Inflammatory macrophage (primary cell): ENCODE results near the gene CNGB1.
"Not testable (repeated sequence)": the region's sequence is repeated elsewhere in the genome, so short reads cannot be mapped to it uniquely, and the experiment has no call there.

Experiments
- DNase-seq, 2 donors: peaks; one replicate each; pipeline ENCODE4 v3.0.0-alpha.2; 2020 to 2022

The CNGB1 gene

DNA sequence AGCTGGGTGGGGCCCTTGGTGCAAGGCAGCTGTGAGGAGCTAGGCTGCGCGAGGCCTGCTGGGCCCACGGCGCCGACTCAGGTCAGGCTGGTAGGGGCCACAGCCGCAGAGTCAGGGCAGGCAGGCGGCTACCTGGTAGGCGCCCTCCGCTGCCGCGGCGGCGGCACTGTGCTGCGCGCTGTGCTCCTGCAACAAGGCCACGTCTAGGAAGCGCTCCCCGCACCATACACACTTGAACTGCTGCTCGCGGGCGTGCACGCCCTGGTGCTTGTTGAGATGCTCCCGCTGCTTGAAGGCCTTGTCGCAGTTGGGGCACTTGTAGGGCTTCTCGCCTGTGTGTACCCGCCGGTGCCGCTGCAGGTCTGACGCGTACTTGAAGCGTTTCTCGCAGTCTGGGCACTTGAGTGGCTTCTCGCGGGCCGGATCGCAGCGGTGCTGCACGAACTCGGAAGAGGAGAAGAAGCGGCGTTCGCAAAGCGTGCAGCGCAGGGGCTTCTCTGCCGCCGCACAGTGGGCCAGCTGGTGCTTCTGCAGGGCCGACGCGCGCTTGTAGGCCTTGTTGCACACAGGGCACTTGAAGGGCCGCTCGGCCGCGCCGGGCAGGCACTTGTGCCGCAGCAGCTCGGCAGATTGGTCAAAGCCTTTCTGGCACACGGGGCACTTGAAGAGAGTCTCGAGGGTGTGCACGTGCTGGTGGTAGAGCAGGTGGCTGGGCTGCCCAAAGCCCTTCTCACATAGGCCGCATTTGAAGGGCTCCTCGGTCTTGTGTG, 25.7 kb upstream of the CNGB1 start:
- no peak for DNase-seq

DNA sequence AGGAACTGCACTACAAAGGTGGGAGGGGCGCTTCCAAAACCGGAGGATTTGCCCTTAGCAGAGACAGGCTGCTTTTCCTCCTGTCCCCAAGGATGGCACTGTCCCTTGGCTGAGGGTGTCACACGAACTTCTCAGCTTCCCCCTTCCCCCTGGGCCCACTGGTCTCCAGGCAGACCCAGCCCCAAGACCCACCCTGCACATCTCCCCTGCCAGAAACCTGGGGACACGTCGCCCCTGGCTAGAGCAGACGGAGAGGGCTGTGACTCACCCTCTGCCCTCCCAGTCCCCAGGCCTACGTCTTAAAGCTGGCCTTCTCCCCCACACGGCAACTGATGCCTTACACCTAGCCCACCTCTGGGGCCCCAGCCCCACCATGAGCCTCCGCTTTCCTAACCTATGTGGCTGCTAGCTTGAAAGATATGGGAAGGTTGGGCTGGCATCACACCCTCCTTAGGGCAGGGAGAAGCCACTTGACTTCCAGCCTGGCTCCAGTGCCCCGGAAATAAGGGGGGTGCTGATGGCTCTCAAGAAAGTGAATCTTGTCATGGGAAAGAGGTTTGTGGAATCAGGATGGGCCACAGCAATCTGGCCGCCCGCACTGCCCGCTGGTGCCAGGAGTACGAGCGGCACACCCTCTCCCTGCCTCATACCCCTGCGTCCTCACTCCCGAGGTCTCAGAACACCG, 24.9 kb upstream of the CNGB1 start:
- DNase-seq = no peak

DNA sequence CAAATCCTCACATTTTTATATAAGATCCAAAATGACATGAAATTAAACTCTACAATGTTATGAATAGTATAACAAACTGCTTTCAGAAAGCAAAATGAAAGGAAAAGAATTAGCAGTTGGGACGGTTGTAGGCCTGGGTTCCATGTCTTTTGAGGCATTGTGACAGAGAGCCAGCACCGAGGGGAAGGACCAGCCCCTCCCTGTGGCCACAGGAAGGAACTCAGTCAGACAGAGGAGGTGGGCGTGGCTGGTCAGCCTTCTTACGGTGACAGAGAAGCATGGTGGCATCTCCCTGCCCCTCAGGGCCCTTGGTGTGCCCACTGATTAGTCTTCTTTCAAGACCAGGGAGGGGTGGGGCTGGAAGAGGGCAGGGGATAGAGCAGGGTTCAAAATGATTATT, 23.9 kb upstream of the CNGB1 start:
- peak; percentile 76 to 82 for DNase-seq

DNA sequence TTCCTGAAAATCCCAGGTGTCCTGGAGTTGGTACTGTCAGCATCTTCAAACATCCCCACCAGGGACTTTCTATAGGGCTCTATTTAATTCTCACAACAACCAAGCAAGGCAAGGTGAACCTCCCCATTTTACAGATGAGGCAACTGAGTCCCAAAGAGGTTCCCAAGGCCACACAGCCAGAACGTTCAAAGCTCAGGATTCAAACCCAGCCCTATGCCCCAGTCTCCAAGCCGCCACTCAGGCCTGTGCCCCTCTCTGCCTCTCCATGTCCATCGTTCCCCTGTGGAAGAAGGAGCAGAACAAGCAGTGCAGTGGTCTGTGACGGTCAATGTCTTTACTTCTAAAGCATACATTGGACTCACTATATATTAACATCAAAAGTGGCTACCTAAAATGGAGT, 23.4 kb upstream of the CNGB1 start:
- no peak for DNase-seq

DNA sequence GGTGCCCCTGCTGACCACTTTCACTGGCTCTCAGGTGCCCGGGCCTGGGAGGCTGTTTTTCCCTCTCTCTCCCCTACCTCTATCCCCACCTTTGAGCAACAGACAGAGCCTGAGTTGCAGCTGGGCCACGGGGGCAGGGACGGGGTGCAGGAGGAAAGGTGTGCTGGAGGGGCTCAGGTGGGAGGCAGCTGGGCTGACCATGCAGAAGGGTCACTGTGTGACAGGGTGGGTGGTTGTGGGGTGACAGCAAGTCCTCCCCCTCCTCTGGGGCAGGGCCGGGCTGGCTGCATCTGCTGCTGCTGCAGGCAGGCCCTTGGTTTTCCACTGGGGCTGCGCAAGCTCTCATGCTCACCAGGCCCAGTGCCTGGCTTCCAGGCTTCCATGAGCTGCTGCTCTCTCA, 23.0 kb upstream of the CNGB1 start:
- no peak for DNase-seq

DNA sequence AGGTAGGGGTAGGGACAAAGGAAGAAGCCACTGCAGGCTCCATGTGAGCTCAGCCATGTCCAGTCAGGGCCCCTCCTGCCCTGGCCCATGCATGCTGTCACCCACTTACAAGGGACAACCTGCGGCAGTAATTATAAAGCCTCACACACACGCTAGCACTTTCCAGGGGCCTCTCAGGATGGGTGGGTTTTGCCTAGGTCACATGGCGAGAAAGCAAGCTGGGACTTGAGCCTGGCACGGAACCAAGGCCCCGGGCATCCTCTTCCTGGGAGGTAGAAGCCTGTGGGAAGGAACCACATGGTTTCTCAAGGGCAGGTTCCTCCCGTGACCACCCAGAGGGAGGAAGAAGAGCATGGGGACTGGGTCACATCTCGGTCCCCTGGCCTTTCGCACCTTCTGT, 22.5 kb upstream of the CNGB1 start:
- DNase-seq = no peak

DNA sequence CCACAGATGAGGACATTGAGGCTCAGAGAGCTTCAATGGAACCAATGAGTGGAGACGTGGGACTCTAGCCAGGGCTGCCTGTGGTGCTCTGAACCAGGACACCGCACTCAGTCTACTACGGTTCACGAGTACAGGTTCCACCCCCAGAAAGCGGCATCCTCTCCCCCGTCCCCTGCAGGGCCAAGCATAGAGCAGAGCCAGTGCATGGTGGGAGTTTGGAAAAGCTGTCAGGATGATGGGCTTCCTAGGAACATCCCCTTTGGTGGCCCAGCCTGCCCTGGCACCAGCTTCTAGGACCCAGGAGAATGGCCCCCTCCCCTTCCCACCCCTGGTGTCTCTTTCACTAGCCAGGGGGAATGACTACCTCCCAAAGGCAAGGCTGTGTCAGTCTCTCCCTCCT, 21.2 kb upstream of the CNGB1 start:
- no peak for DNase-seq

DNA sequence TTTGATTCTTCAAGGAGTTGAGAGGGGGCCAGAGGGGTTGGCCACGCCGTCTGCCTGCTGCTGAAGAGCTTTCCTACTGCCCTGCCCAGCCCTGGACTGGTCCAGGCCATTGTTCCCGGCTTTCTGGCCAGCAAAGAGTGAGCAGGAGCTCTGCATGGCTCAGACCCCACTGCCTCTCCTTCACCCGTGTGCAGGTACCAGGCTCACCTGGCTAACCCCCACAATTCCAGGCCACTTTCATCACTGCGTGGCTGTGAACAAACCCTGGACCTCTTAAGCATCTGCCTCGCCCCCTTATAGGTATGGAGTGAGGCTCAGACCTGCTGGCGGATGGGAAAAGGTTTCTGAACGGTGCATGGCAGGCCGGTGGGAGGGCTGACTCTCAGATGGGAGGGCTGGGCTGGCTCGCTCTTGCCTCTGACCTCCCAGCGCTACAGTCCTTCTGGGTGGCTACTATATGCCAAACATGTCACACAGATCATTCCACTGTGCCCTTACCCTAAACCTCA, 20.7 kb upstream of the CNGB1 start:
- DNase-seq = no peak

DNA sequence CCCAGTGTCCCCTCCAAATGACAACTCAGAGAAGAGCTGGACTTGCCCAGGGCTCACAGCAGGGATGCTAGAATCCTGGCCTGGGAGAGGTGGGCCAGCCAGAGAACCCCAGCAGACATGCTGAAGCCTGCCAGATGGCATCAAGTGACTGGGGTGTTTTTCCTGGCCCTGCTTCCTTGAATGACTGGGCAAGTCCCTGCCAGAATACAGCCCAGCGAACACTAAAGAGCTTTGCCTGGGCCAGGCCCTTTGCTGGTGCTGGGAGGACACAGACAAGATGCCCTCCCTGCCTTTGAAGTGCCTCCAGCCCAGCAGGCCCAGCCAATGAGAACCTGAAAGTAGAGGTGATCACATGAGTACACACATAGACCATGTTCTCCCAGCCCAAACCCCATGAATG, 18.0 kb upstream of the CNGB1 start:
- no peak for DNase-seq

DNA sequence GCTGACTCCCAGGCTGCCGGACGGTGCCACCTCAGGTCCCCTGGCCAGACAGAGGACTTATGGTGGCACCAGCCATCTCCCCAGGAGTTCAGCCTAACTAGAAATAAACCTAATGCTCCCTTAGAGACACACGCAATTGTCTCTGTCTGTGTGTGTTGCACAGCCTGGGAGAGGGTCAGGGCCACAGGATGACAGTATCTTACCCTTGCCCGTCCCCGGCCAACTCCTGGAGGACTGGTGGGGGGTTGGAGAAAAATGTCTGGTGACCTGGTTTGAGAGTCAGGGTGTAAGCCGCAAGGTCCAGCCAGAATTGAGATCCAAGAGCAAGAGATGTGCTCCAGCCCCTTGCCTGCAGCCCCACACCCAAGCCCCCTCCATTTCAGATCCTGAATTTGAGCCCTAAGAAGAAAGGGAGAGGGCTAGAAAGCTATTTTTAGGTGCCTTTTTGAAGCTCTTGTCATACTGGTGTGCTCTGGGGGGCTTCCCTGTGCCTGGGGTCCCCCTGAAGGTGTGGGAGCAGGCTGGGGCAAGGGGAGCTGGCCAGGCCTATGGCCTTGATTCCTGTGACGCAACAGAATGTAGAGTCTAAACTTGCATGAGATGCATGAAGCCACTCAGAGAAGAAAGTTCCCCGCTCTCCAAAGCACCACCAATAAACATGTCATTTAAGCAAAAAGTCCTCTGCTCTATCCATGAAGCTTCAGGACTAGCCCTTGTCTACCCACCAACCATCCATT, 16.7 kb upstream of the CNGB1 start:
- DNase-seq = no peak

DNA sequence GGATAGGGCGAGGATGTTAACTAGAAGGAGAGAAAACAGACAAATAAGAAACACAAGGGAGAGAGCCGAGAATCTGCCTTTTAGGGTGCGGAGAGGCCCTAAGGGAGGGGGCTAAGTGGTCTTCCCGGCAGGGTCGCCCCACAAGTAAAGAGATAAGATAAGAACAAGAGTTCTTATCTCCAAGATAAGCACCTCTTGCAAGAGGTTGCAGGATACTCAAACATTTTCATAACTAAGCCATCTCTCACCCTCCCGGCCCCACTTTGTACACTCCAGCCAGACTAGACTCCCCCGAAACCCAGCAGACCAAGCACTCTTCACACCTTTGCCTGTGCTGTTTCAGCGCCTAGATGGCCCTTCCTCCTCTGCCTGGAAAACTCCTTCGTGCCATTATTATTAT, 15.3 kb upstream of the CNGB1 start:
- DNase-seq = no peak

DNA sequence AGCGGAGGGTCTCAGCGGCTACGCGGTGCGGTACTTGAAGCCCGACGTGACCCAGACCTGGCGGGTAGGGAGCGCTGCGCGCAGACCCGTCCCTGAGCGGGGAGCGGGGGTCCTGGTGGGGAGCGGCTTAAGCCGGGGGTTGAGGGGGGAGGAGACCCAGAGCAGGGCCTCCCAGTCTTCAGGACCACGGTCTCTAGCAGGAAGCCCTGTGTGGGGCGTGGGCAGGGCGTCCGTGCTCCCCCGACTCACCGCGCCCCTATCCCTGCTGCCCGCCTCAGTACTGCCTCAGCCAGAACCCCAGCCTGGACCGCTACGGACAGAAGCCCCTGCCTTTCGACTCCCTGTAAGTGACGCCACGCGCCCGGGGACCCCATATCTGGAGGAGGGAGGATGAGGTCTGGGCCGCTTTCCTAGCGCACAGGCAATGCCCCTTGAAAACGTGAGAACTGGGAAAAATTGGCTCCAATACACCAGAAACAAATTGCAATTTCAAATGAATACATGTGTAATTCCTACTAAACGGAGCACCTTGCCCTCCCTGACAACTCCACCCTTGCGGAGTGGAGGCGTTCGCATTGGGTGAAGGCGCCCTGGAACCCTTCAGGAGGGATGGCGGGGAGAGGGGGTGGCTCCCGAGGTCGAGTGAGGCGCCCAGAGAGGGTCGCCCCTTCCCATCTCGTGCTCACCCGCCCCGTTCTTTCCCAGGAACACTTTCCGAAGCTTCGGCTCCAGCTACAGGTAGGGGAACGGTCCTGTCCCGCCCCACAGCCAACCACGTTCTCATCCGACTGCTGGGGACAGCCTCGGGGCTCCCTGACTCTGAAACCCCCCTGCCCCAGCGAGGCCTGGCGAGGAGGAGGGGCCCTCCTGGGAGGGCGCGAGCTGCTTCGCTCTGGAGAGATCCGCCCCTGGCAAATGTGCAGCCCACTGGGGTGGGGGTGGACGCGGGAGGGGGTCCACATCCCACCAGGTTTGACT, 14.6 kb upstream of the CNGB1 start:
- DNase-seq = no peak

DNA sequence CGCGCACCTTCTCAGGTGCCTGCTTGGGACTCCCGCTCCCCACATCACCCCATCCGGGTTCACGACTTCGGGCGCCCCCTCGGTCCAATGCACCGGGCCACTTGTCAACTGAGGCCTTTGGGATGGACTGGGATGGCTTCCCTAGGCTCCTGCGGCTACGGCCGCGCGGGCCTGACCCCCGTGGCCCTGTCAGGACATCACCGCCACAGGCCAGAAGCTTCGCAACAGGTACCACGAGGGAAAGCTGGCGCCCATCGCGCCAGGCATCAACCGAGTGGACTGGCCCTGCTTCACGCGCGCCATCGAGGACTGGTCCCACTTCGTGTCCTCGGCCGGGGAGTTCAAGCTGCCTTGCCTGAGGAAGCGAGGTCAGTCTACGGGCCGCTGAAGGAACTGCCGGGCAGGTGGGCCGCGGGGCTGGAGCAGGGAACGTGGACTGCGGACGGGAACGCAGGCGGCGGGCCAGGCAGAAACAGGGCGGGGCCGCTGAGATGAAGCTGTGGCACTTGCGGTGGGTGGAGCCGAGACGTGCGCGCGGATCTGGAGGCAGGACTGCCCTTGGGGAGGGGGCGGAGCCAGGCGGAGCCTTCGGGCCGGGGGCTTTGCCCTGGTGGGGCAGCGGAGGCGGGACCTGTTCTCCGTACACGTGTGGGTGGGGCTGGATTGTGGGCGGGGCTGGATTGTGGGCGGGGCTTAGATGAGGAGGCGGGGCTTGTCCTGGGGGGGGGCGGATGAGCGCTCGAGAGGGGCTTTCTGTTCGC, 13.7 kb upstream of the CNGB1 start:
- peak; percentile 44 to 58 for DNase-seq

DNA sequence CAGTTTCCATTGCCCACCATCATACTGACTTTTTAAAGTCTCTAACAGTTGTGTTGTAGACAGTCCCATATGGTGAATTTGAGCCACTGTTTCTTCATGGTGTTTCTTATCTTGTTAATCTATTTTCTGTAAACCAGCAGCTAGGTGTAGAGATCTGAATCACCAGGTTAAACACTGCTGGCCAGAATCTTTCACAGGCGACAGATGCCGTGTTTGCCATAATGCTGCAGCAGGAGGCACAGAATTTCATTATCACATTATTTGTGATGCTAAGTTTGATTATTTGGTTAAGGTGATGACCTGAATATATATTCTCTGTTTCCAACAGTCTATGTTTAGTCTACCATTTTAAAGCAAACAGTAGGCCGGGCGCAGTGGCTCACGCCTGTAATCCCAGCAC, 11.5 kb upstream of the CNGB1 start:
- DNase-seq = no peak

DNA sequence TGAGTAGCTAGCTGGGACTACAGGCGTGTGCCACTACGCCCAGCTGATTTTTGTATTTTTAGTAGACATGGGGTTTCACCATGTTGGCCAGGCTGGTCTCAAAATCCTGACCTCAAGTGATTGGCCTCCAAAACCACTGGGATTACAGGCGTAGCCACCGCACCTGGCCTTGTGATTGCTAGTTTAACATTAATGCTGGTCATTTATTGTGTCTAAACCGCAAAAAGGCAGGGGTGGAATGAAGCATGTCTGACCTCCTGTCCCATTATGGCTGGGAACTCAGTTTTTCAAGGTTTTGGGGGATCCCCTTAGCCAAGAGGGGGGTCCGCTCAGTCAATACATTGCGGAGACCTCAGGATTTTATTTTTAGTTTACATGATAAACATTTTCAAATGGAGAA, 10.7 kb upstream of the CNGB1 start:
- no peak for DNase-seq

DNA sequence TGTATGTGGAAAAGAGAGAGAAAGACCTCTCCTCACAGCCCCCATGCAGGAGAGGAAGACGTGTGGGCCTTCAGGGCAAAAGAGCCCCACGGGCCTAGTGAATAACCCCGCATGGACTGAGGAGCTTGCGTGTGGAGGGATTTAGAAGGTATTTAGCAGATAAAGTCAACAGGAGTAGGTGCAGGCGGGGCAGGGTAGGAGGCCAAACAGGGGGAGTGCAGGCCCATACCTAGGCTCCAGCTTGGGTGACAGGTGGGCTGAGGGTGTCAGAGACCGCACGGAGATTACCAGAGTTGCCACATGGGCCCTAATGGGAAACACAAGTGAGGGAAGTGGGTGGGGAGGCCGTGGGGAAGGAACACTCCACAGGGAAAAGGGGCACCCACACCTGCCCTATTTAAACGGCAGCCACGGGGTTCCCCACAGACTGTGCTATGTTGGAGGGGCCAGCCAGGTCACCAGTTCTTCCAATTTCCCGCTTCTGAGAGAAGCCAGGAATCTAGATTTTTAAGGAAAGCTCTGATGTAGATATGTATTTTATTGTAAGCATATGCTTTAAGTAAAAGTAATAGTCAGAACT, 8.2 kb upstream of the CNGB1 start:
- no peak for DNase-seq

DNA sequence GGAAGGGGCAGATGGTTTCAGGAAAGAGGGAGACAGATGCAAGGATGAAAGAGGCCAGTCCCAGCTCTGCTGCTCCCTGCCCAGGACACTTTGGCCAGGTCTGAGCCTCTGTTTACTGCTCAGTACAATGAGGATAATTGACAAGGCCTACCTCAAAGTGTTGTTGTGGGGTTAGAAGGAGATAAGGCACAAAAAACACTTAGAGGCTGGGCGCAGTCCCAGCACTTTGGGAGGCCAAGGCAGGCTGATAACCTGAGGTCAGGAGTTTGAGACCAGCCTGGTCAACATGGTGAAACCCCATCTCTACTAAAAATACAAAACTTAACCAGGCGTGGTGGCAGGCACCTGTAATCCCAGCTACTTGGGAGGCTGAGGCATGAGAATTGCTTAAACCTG, 7.1 kb upstream of the CNGB1 start:
- not testable (repeated sequence) for DNase-seq

DNA sequence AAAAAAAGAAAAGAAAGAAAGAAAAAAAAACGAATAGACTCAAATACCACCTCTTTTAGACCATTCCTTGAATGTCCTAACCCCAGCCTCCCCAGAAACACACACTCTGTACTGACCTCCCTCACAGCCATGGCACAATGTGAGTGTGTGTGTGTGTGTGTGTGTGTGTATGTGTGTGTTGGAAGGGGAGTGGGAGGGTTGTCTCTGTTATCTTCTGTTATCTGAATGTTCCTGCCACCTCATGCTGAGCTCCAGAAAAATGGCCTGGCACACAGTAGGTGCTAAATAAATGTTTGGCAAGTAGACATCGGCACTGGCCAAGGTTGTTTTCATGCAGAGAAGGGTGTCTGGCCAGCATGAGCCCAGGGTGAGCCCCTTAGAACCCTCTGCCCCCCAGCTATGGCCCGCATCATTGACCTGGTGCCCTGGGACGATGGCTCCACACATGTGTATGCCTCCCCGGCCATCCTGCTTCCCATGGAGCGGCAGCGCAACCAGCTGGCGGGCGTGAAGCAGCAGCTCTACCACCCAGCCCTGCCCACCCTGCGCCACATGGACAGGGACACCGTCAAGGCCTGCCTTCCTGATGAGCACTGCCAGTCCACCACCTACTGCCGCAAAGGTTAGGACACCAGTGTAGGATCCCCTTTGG, 6.6 kb upstream of the CNGB1 start:
- no peak for DNase-seq

DNA sequence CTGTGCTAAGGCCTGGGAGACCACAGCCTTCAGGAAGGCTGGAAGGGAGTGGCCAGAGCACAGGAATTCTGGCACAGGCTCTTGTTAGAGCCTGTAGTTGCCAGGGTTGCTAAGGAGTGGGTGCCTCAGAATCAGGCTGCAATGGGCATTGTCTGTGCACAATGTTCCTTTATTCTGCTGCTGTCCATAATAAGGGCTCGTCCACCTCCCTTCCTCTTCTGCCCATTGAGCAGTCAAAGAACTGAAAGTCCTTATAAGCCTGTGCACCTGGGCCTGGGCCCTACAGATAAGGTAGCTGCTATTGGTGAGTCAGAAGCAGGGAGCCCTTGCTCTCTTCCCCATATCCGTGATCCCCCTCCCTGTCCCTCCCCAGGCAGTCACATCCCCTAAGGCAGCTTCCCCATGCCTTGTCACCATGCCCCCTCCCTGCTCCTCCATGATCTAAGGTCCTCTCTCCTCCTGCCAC, 5.4 kb upstream of the CNGB1 start:
- no peak for DNase-seq

DNA sequence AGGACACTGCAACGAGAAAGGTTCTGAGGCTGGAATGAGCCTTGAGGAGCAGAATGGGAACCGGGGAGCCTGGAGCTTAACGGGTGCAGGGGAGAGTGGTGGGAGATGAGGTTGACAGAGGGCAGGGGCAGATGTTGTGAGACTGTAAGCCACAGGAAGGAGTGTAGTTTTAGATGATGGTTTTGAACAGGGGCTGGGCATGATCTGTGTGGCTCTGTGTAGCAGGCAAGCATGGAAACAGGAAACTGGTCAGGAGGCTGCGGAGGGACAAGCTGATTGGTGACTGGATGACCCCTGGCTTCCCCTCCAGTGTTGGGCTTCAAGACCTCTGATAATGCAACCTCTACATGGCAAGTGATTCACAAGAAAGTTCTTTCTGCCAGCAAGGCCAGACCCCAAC, 1.4 kb upstream of the CNGB1 start:
- no peak for DNase-seq

DNA sequence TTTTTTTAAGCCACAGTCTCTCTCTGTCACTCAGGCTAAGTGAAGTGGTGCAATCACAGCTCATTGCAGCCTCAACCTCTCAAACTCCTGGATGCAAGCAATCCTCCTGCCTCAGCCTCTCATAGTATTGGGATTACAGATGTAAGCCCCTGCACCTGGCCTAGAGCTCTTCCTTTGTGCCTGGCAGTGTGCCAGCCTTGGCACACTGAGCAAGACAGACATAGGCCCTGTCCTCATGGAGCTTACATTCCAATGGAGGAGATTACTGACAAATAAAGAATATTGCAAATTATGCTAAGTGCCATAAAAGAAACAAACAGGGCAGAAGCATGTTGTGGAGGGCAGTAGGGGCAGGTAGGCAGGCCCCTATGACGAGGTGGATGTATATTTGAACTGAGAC, 920 bp upstream of the CNGB1 start:
- no peak for DNase-seq
